Measurements from ENCODE around the gene LSM4. TPM values are rescaled to one million over a fixed set of nuclear protein-coding genes. Genes with fewer than 3 reads are reported as not detected.

The LSM4 gene
- total and polyA plus RNA-seq, 10 of the 15 experiments (the other 5 are each of a cell fraction or from before 2014, with no cell fraction given), result 12.6 to 652 (median 217) TPM

DNA sequence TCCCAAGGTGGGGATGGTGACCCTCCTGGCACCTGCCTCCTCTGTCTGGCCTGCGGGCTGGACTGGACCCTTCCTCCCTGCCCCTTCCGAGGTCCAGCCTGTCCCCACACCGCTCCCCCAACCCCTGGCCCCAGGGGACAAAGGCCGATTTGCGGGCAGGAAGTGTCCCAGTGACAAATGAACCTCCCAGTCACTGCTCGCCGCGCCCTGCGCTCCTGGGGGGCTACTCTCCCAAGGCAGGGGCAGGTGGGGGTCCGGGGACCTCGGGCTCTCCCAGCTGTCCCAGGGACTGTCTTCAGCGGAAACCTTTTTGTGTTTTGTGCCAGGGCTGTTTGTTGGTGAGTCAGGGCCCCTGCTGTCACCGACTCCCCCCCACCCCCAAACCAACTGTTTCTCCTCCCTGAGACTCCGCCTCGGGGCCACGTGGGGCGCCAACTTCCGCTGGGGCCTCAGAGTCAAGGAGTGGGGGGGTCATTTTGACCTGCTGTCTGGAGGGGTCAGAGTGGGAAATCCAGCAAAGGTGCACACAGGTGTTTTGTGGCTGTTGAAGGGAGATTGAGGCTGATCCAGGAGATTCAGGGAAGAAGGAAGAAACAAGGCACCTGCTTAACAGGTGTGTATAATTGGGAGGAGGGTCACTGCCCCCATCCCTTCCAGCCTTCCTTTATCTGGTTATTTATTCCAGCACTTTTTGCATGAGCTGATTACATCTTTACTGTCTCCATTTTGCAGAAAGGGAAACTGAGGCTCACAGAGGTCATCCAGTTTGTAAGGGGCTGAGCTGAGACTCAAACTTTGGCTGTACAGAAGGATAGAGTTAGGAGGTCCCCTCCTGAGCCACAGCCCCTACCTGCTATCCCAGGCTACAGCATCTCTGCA is 18.4 kb upstream of the LSM4 start:
- Histone ChIP-seq H3K36me3 (ENCODE audit: control insufficient read depth in 2 of 2, insufficient read depth in 2 of 2, low read length in 1 of 2) (peaks cover 0 to 3% of the 10 kb centered on the region in 2 experiments; a peak in 1 of 4 replicates), H3K4me2 (ENCODE audit: control insufficient read depth, insufficient read depth) (peak overlapping the region; percentile 99), H4K20me1 (ENCODE audit: control insufficient read depth, insufficient read depth) (no peaks in the 10 kb centered on the region), H3K27me3 (replicated peaks in 1 of 2; ENCODE audit: control insufficient read depth in 2 of 2, insufficient read depth in 2 of 2, low read length in 1 of 2) (no peaks in the 10 kb centered on the region), H3K79me2 (ENCODE audit: control insufficient read depth, insufficient read depth, low read length) (peaks cover 11% of the 10 kb centered on the region), H3K9me3 (replicated peaks; ENCODE audit: control insufficient read depth, insufficient read depth, low read length) (no peaks in the 10 kb centered on the region), H3K9ac (ENCODE audit: control insufficient read depth, insufficient read depth, low read length) (peak overlapping the region; percentile 57), H2AFZ (ENCODE audit: control insufficient read depth, low read depth, low read length) (peak overlapping the region; percentile 89), H3K4me1 (ENCODE audit: control insufficient read depth, insufficient read depth, low read length) (peaks cover 14% of the 10 kb centered on the region), H3K27ac (ENCODE audit: control insufficient read depth, insufficient read depth) (peak overlapping the region; percentile 58), H3K4me3 (peak overlapping the region; percentile 79)
- under 1% methylated on average over 18 of the region's 18 CpGs for WGBS (ENCODE audit: insufficient coverage, insufficient replicate concordance, low lambda C conversion rate, missing lambda C conversion rate)
- ChIA-PET POLR2A (interaction anchor here (0.6 to 6.0 kb wide), 8 partner anchors 13 to 101 kb away, joined by 3 to 46 read pairs (median 6); partner anchors contain the start of genes JUND and LSM4), CTCF (interaction anchor here (0.8 to 4.2 kb wide), 7 partner anchors 8 to 73 kb away, joined by 3 to 20 read pairs (median 6); no protein-coding TSS in a partner anchor), SMC1A (ENCODE audit: uncharacterized antibody, unreplicated experiment) (interaction anchor here (1.0 to 2.2 kb wide), 7 partner anchors 13 to 71 kb away, joined by 3 to 12 read pairs (median 3); no protein-coding TSS in a partner anchor), RAD21 (ENCODE audit: unreplicated experiment) (interaction anchor here (0.7 to 3.1 kb wide), 6 partner anchors 48 to 250 kb away, joined by 3 to 31 read pairs (median 5); partner anchors contain the start of gene JUND)
- no peak for FAIRE-seq
- TSS peak; percentile 64 for BruUV-seq (replicated peaks)
- no peak for DNase-seq (ENCODE audit: low read depth, low spot score)
- peak; percentile 92 for ATAC-seq
- intact Hi-C loops (cut with micrococcal nuclease; ENCODE audit: unreplicated experiment), result loop anchor here (5.0 kb wide), 1 partner anchor 64 kb away; no protein-coding TSS in a partner anchor
- in situ Hi-C loops (cut with MboI), result loop anchor here (5.0 kb wide), 1 partner anchor 66 kb away; no protein-coding TSS in a partner anchor
- TF ChIP-seq MEF2B (IDR thresholded peaks at IDR 0.05; ENCODE audit: partially characterized antibody, poor library complexity, severe bottlenecking) (peak; percentile 92), CBFB (IDR thresholded peaks at IDR 0.05; ENCODE audit: low read depth) (0 out of 2 replicates have a peak, but pooled peaks have one; percentile 48), ZNF622 (IDR thresholded peaks at IDR 0.05) (no peak), NBN (IDR thresholded peaks at IDR 0.05) (peak; percentile 31; the same call in 1 of the 2 replicates), HDAC6 (IDR thresholded peaks at IDR 0.05; ENCODE audit: unreplicated experiment) (no peak), POLR2AphosphoS5 (IDR thresholded peaks at IDR 0.05; ENCODE audit: low read length) (0 out of 2 replicates have a peak, but pooled peaks have one; percentile 42), IKZF1 (conservative IDR thresholded peaks at IDR 0.05) (0 out of 2 replicates have a peak, but pooled peaks have one; percentile 4), NR2C1 (IDR thresholded peaks at IDR 0.05) (peak; percentile 25; the same call in 1 of the 2 replicates), KDM1A (IDR thresholded peaks at IDR 0.05; ENCODE audit: borderline replicate concordance) (no peak), KAT2A (conservative IDR thresholded peaks at IDR 0.05; ENCODE audit: control insufficient read depth, low read depth, low read length) (no peak), ZNF384 (IDR thresholded peaks at IDR 0.05; ENCODE audit: borderline replicate concordance, low read depth, low read length) (no peak), SIN3A (IDR thresholded peaks at IDR 0.05; ENCODE audit: low read depth, low read length) (no peak; the same call in 1 of the 2 replicates), DPF2 (IDR thresholded peaks at IDR 0.05) (peak; percentile 21; the same call in 1 of the 2 replicates), SIX5 (IDR thresholded peaks at IDR 0.05; ENCODE audit: low read depth, low read length, severe bottlenecking) (no peak)
- TF ChIP-seq, protein P1, sequence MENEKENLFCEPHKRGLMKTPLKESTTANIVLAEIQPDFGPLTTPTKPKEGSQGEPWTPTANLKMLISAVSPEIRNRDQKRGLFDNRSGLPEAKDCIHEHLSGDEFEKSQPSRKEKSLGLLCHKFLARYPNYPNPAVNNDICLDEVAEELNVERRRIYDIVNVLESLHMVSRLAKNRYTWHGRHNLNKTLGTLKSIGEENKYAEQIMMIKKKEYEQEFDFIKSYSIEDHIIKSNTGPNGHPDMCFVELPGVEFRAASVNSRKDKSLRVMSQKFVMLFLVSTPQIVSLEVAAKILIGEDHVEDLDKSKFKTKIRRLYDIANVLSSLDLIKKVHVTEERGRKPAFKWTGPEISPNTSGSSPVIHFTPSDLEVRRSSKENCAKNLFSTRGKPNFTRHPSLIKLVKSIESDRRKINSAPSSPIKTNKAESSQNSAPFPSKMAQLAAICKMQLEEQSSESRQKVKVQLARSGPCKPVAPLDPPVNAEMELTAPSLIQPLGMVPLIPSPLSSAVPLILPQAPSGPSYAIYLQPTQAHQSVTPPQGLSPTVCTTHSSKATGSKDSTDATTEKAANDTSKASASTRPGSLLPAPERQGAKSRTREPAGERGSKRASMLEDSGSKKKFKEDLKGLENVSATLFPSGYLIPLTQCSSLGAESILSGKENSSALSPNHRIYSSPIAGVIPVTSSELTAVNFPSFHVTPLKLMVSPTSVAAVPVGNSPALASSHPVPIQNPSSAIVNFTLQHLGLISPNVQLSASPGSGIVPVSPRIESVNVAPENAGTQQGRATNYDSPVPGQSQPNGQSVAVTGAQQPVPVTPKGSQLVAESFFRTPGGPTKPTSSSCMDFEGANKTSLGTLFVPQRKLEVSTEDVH (IDR thresholded peaks at IDR 0.05; ENCODE audit: low read depth, partially characterized antibody), result no peak
- TF ChIP-seq, protein P2, sequence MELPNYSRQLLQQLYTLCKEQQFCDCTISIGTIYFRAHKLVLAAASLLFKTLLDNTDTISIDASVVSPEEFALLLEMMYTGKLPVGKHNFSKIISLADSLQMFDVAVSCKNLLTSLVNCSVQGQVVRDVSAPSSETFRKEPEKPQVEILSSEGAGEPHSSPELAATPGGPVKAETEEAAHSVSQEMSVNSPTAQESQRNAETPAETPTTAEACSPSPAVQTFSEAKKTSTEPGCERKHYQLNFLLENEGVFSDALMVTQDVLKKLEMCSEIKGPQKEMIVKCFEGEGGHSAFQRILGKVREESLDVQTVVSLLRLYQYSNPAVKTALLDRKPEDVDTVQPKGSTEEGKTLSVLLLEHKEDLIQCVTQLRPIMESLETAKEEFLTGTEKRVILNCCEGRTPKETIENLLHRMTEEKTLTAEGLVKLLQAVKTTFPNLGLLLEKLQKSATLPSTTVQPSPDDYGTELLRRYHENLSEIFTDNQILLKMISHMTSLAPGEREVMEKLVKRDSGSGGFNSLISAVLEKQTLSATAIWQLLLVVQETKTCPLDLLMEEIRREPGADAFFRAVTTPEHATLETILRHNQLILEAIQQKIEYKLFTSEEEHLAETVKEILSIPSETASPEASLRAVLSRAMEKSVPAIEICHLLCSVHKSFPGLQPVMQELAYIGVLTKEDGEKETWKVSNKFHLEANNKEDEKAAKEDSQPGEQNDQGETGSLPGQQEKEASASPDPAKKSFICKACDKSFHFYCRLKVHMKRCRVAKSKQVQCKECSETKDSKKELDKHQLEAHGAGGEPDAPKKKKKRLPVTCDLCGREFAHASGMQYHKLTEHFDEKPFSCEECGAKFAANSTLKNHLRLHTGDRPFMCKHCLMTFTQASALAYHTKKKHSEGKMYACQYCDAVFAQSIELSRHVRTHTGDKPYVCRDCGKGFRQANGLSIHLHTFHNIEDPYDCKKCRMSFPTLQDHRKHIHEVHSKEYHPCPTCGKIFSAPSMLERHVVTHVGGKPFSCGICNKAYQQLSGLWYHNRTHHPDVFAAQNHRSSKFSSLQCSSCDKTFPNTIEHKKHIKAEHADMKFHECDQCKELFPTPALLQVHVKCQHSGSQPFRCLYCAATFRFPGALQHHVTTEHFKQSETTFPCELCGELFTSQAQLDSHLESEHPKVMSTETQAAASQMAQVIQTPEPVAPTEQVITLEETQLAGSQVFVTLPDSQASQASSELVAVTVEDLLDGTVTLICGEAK (IDR thresholded peaks at IDR 0.05; ENCODE audit: borderline replicate concordance), result peak; percentile 63; the same call in 1 of the 2 replicates
